K562 treated with DMSO at 1 percent for 24 hours (cell line): Measurements from ENCODE around the gene DRD5. TPM values are rescaled to one million over a fixed set of nuclear protein-coding genes. Genes with fewer than 3 reads are reported as not detected.

Experiments used
- total RNA-seq: library from RNA; unstranded; fragments of 300-600 nt; gene quantifications from 2 replicates; pipeline ENCODE4 v1.2.3, GENCODE V29; 2022; ENCODE audit warnings: low read depth; ENCODE audit not compliant: insufficient read depth

Gene DRD5
- not detected in 2 replicates for total RNA-seq

DNA sequence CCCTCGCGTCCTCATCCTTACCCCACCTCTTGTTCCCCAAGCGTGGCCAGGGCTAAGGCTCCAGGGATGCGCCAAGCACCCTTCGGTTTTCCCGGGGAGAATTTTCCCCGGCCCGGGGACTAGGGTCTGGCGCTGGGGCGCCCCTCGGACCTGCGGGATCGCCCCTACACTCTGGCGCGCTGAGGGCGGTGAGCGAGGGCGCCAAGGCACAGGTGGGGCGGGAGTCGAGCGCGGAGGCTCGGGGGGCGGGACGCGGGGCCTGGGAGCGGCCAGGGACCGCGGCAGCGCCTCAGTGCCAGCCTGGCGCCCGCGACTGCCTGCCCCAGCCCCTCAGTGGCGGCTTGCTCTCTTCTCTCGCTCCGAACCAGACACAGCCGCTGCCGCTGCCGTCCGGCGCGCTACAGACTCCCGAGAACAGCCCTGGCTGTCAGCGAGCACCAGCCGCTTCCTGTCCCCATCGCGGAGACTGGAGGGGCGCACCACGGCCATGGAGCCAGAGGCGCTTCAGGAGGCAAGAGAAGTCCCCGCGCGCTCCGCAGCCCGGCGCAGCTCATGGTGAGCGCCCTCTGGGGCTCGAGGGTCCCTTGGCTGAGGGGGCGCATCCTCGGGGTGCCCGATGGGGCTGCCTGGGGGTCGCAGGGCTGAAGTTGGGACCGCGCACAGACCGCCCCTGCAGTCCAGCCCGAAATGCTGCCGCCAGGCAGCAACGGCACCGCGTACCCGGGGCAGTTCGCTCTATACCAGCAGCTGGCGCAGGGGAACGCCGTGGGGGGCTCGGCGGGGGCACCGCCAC lies at the start of gene DRD5:
Gene DRD5 (plus strand): TSS at position 292 of the 793 bp plus-strand sequence. CDS start 396 bp downstream, at position 688.

Other genes starting within 250 kb of the DRD5 start
- 0.37 and 0.58 TPM in 2 replicates for gene SLC2A9, start 239.9 kb downstream of the DRD5 start, total RNA-seq